ENCODE data around the gene CHST9. TPM values are rescaled to one million over a fixed set of nuclear protein-coding genes. Genes with fewer than 3 reads are reported as not detected.

Gene CHST9
- total and polyA plus RNA-seq, 9 of the 15 experiments (the other 6 are each of a cell fraction or from before 2014, with no cell fraction given), result not detected

DNA sequence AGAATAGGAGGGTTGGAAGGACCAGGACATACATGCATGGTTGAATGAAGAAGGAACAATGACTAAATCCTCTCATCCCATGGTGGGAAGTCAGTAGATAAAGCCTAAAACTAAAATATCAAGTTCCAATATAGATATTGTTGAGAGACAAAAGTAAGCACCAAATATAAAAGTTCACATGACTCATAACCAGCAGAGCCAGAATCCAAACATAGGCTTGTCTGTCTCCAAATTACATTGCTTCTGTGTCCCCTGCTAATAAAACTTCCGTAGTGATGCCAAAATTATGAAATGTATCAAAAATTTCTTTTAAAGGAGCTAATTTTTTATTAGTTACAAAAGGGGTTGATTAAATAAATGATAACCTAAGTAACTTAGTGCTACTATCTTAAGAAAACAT lies 19.7 kb downstream of the CHST9 start (continued):
- no peak for TF ChIP-seq ZNF699 (CRISPR knock-in tag; IDR thresholded peaks at IDR 0.05; ENCODE audit: insufficient replicate concordance)
- TF ChIP-seq HNRNPUL1 (IDR thresholded peaks at IDR 0.05; ENCODE audit: low read length), result no peak
- TF ChIP-seq PCBP2 (IDR thresholded peaks at IDR 0.05; ENCODE audit: low read depth, low read length, poor library complexity, severe bottlenecking), result no peak
- TF ChIP-seq MAFK (IDR thresholded peaks at IDR 0.05; ENCODE audit: low read length), result no peak
- no peak for TF ChIP-seq ZNF174 (CRISPR knock-in tag; IDR thresholded peaks at IDR 0.05)
- no peak for TF ChIP-seq ETV6 (IDR thresholded peaks at IDR 0.05; ENCODE audit: borderline replicate concordance in 1 of 2, low read depth in 2 of 2, low read length in 1 of 2)
- no peak for TF ChIP-seq ETV6 (CRISPR knock-in tag; IDR thresholded peaks at IDR 0.05; ENCODE audit: borderline replicate concordance)
- TF ChIP-seq ARNT (IDR thresholded peaks at IDR 0.05), result no peak

DNA sequence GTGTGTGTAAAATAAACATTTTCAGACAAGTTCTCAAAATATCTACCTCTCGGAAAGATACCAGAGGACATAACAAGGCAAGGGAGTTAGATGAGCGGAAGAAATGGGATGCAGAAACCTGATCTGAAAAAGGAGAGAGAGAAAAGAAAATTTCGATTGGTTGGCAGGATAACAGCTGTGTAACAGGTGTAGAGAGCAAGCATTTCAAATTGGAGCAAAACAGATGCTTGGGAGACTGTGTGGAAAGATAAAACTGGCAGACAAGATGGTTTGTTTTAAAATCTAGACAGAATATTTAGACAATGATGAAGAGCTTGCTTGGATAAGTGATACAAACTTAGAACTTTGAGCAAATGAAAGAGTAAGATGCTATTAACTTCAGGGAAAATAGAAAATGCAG lies 20.2 kb downstream of the CHST9 start:
- DNase-seq (ENCODE audit: extremely low read depth in 1 of 4, low spot score in 3 of 4) (no peak), ATAC-seq (no peak), FAIRE-seq (no peak)
- CTCF ChIA-PET (ENCODE audit: low intra/inter-chr PET ratio), result no interaction called here
- TF ChIP-seq CBX8 (IDR thresholded peaks at IDR 0.05; ENCODE audit: borderline replicate concordance, extremely low read depth, low read depth, low read length, poor library complexity, severe bottlenecking) (no peak), NCOA4 (IDR thresholded peaks at IDR 0.05; ENCODE audit: partially characterized antibody) (no peak), RCOR1 (IDR thresholded peaks at IDR 0.05; ENCODE audit: borderline replicate concordance in 1 of 2, low read depth in 2 of 2, low read length in 2 of 2) (no peak), SAFB2 (IDR thresholded peaks at IDR 0.05; ENCODE audit: borderline replicate concordance, low read depth, low read length, severe bottlenecking) (no peak), BHLHE40 (IDR thresholded peaks at IDR 0.05; ENCODE audit: low read length) (no peak), CAMTA2 (CRISPR knock-in tag; conservative IDR thresholded peaks at IDR 0.05) (no peak), CBX5 (IDR thresholded peaks at IDR 0.05; ENCODE audit: borderline replicate concordance, low read depth) (no peak), HDAC8 (tag; IDR thresholded peaks at IDR 0.05) (no peak), NFATC3 (IDR thresholded peaks at IDR 0.05) (no peak)
- TF ChIP-seq, protein P1, sequence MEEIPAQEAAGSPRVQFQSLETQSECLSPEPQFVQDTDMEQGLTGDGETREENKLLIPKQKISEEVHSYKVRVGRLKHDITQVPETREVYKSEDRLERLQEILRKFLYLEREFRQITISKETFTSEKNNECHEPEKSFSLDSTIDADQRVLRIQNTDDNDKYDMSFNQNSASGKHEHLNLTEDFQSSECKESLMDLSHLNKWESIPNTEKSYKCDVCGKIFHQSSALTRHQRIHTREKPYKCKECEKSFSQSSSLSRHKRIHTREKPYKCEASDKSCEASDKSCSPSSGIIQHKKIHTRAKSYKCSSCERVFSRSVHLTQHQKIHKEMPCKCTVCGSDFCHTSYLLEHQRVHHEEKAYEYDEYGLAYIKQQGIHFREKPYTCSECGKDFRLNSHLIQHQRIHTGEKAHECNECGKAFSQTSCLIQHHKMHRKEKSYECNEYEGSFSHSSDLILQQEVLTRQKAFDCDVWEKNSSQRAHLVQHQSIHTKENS (CRISPR knock-in tag; IDR thresholded peaks at IDR 0.05), result no peak
- TF ChIP-seq, protein P2, sequence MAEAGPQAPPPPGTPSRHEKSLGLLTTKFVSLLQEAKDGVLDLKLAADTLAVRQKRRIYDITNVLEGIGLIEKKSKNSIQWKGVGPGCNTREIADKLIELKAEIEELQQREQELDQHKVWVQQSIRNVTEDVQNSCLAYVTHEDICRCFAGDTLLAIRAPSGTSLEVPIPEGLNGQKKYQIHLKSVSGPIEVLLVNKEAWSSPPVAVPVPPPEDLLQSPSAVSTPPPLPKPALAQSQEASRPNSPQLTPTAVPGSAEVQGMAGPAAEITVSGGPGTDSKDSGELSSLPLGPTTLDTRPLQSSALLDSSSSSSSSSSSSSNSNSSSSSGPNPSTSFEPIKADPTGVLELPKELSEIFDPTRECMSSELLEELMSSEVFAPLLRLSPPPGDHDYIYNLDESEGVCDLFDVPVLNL (CRISPR knock-in tag; IDR thresholded peaks at IDR 0.05; ENCODE audit: low read depth), result no peak
- no peak overlapping the region for H3K9ac ChIP-seq (ENCODE audit: insufficient read depth in 1 of 2, low read depth in 2 of 2, low read length in 2 of 2)
- no peaks in the 10 kb centered on the region for H3K36me3 ChIP-seq (ENCODE audit: control insufficient read depth, insufficient read depth, low read length)
- no peaks in the 10 kb centered on the region for H3K27me3 ChIP-seq (ENCODE audit: control insufficient read depth in 2 of 2, insufficient read depth in 2 of 2, low read length in 2 of 2)
- no peaks in the 10 kb centered on the region for H4K20me1 ChIP-seq (replicated peaks; ENCODE audit: control insufficient read depth, insufficient read depth, low read length)
- H3K4me2 ChIP-seq (ENCODE audit: insufficient read depth, low read length), result no peak overlapping the region
- POLR2A ChIA-PET, result interaction anchor here (0.6 kb wide), 1 partner anchor 125 kb away, joined by 3 read pairs; no protein-coding TSS in a partner anchor
- no peaks in the 10 kb centered on the region for H3K9me1 ChIP-seq (ENCODE audit: control insufficient read depth, insufficient read depth, low read length)
- BruUV-seq (replicated peaks), result no TSS peak
- H3K4me3 ChIP-seq, result no peak overlapping the region
- 0 out of 2 replicates have a peak, but pooled peaks cover 2% of the 10 kb centered on the region for H3K9me3 ChIP-seq (replicated peaks; ENCODE audit: control insufficient read depth, insufficient read depth, low read depth, low read length)
- 1% methylated on average over 3 of the region's 3 CpGs for WGBS (ENCODE audit: insufficient coverage, low coverage, missing lambda C conversion rate)
- no peaks in the 10 kb centered on the region for H3K4me1 ChIP-seq (replicated peaks in 1 of 2; ENCODE audit: control insufficient read depth in 2 of 2, insufficient read depth in 2 of 2, low read length in 2 of 2)
- H3K27ac ChIP-seq (ENCODE audit: extremely low read depth, low read depth, low read length), result no peak overlapping the region
- in situ Hi-C loops (cut with MboI) (no loop called here), intact Hi-C loops (cut with micrococcal nuclease) (no loop called here)
- H2AFZ ChIP-seq (ENCODE audit: low read depth, low read length), result no peak overlapping the region
- H3K79me2 ChIP-seq (ENCODE audit: control insufficient read depth, insufficient read depth, low read length), result no peaks in the 10 kb centered on the region
